K562 (cell line): ENCODE results near the gene RNF187. TPM values are rescaled to one million over a fixed set of nuclear protein-coding genes. Genes with fewer than 3 reads are reported as not detected.
A peak's percentile ranks its signal among the peaks of the same experiment; 100 is the strongest.

Source experiments
- ARID1B ChIP-seq: fragments of 450-650 bp; IDR thresholded peaks from 2 replicates; pipeline ENCODE4 v1.6.1; 2016; ENCODE audit warnings: antibody characterized with exemption, mild to moderate bottlenecking, inconsistent platforms
- CCAR2 ChIP-seq: fragments of 200-400 bp; formaldehyde crosslinking; IDR thresholded peaks from 2 replicates; pipeline ENCODE4 v1.6.1; 2017; ENCODE audit warnings: mild to moderate bottlenecking, low read depth, low read length
- EP300 ChIP-seq: IDR thresholded peaks from 2 replicates; pipeline ENCODE4 v1.6.1; 2012; ENCODE audit warnings: low read length, improper control_type of control experiment
- MBD2 ChIP-seq: sonication (generic); IDR thresholded peaks from 2 replicates; pipeline ENCODE4 v1.6.1; 2016; ENCODE audit warnings: low read depth, borderline replicate concordance
- MEF2A ChIP-seq: IDR thresholded peaks from 2 replicates; pipeline ENCODE4 v1.6.1; 2011; ENCODE audit warnings: low read depth, mild to moderate bottlenecking, low read length, moderate library complexity; ENCODE audit not compliant: control insufficient read depth
- RBM22 ChIP-seq: fragments of 200-400 bp; formaldehyde crosslinking; IDR thresholded peaks from 2 replicates; pipeline ENCODE4 v1.6.1; 2018; ENCODE audit warnings: low read length, low read depth; ENCODE audit not compliant: poor library complexity, severe bottlenecking
- RUNX1 ChIP-seq: sonication (generic); IDR thresholded peaks from 2 replicates; pipeline ENCODE4 v1.6.1; 2016; ENCODE audit warnings: antibody characterized with exemption, low read depth
- SNIP1 ChIP-seq: fragments of 450-650 bp; IDR thresholded peaks from 2 replicates; pipeline ENCODE4 v1.7.1; 2017; ENCODE audit warnings: low read depth, mild to moderate bottlenecking
- SREBF2 ChIP-seq: sonication (generic); formaldehyde crosslinking; IDR thresholded peaks from 2 replicates; pipeline ENCODE4 v1.4.0; 2020; ENCODE audit warnings: mild to moderate bottlenecking, missing genetic modification reagents
- TAF9B ChIP-seq: fragments of 450-650 bp; IDR thresholded peaks from 2 replicates; pipeline ENCODE4 v1.6.1; 2018; ENCODE audit warnings: mild to moderate bottlenecking; ENCODE audit not compliant: partially characterized antibody
- ZFP1 ChIP-seq: fragments of 450-650 bp; formaldehyde crosslinking; IDR thresholded peaks from 2 replicates; pipeline ENCODE4 v1.4.0; 2020; ENCODE audit warnings: mild to moderate bottlenecking, mixed read lengths
- ZNF212 ChIP-seq: fragments of 450-650 bp; formaldehyde crosslinking; IDR thresholded peaks from 2 replicates; pipeline ENCODE4 v1.4.0; 2020; ENCODE audit warnings: mild to moderate bottlenecking
- ZNF551 ChIP-seq: fragments of 250-450 bp; sonication (Bioruptor Pico); IDR thresholded peaks from 2 replicates; pipeline ENCODE4 v1.5.0; 2021; ENCODE audit warnings: mild to moderate bottlenecking, moderate library complexity
- ZNF589 ChIP-seq: fragments of 200-800 bp; sonication (Bioruptor generic); IDR thresholded peaks from 2 replicates; pipeline ENCODE4 v1.6.1; 2016; ENCODE audit warnings: low read depth, missing genetic modification characterization, missing compliant biosample characterization
- ZNF644 ChIP-seq: fragments of 200-800 bp; sonication (Bioruptor generic); IDR thresholded peaks from 2 replicates; pipeline ENCODE4 v1.6.1; 2016; ENCODE audit warnings: low read depth, missing genetic modification characterization, missing compliant biosample characterization
- polyA plus RNA-seq, 8 experiments: library from polyadenylated mRNA; depleted of rRNA in 4 of 8; stranded (reverse) in 5 of 8; unstranded in 3 of 8; fragments of >200 nt; fragmentation: Nextera tagmentation in 2 of 8; fragmentation: Illumina TruSeq in 1 of 8; extraction: Ambion mirVana in 2 of 8; extraction: Trizol in 1 of 8; gene quantifications; 2 replicates each; pipeline versions ENCODE4 v1.2.1 to v1.2.3, GENCODE V29; 2011 to 2014; ENCODE audit warnings: inconsistent platforms in 1 of 8, missing spikeins in 1 of 8
- total RNA-seq, 7 experiments: library from RNA; depleted of rRNA in 6 of 7; stranded (reverse); fragments of >200 nt in 6 of 7; fragmentation: Illumina TruSeq in 2 of 7; extraction: Trizol in 2 of 7; gene quantifications; 2 replicates each; pipeline versions ENCODE4 v1.2.1 to v1.2.3, GENCODE V29; 2011 to 2021; ENCODE audit warnings: low replicate concordance in 1 of 7
- TF ChIP-seq, protein P1 (sequence below): fragments of 250-450 bp; sonication (Bioruptor Pico); IDR thresholded peaks from 2 replicates; pipeline ENCODE4 v1.8.0; 2021; ENCODE audit warnings: moderate library complexity, mild to moderate bottlenecking, inconsistent platforms
- TF ChIP-seq, protein P2 (sequence below): IDR thresholded peaks from 2 replicates; pipeline ENCODE4 v1.6.1; 2012; ENCODE audit warnings: low read depth, low read length, improper control_type of control experiment, borderline replicate concordance
- TF ChIP-seq, protein P3 (sequence below): fragments of 250-450 bp; sonication (Bioruptor Pico); IDR thresholded peaks from 2 replicates; pipeline ENCODE4 v1.5.0; 2021; ENCODE audit warnings: mild to moderate bottlenecking, moderate library complexity
- TF ChIP-seq, protein P4 (sequence below): IDR thresholded peaks from 2 replicates; pipeline ENCODE4 v1.6.1; 2014; ENCODE audit warnings: antibody characterized with exemption

RNF187 gene
- total and polyA plus RNA-seq, 9 of the 15 experiments (the other 6 are each of a cell fraction or from before 2014, with no cell fraction given), result 2.3 to 119 (median 41.9) TPM

DNA sequence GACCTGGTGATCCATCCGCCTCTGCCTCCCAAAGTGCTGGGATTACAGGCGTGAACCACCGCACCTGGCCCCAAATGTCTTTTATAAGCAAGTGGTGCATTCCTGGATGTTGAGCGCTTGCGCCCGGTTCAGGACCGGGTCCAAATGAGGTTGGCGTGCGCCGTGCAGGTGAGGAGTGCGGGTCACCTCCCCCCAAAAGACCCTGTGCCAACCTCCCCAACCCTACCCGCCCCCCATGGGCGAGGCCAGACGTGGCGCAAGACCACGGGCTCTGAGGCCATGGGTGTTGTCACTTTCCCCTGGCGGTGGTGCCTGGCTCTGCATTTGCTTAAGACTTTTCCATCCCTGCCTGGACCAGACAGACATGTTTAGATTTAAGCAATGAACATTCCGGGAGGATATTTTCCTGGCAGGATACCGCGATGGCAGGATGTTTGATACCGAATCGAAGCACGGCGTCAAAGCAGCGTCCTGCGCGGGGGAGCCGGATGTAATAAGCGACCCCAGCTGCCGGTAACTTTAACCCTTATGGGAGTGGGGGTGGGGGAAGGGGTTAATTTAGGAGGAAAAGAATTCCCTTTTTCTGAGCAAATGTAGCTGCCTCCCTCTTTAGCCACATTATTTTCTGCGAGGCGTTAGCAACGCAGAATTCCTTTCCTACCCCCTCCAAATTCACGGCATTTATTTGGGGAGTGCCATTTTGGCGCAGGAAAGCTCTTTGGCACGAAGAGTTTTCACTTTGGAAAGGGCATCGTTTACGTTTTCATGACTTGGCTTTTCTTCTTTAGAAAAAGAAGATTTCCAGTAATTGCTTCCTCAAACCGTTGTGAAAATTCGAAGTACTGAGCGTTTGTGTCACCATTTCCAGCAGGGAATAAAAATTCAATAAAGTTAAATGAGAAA lies 27.8 kb upstream of the RNF187 start (continued):
- TF ChIP-seq, protein P1, sequence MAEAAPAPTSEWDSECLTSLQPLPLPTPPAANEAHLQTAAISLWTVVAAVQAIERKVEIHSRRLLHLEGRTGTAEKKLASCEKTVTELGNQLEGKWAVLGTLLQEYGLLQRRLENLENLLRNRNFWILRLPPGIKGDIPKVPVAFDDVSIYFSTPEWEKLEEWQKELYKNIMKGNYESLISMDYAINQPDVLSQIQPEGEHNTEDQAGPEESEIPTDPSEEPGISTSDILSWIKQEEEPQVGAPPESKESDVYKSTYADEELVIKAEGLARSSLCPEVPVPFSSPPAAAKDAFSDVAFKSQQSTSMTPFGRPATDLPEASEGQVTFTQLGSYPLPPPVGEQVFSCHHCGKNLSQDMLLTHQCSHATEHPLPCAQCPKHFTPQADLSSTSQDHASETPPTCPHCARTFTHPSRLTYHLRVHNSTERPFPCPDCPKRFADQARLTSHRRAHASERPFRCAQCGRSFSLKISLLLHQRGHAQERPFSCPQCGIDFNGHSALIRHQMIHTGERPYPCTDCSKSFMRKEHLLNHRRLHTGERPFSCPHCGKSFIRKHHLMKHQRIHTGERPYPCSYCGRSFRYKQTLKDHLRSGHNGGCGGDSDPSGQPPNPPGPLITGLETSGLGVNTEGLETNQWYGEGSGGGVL, result no peak
- no peak for TF ChIP-seq CCAR2
- TF ChIP-seq RBM22, result peak; percentile 78
- TF ChIP-seq, protein P2, sequence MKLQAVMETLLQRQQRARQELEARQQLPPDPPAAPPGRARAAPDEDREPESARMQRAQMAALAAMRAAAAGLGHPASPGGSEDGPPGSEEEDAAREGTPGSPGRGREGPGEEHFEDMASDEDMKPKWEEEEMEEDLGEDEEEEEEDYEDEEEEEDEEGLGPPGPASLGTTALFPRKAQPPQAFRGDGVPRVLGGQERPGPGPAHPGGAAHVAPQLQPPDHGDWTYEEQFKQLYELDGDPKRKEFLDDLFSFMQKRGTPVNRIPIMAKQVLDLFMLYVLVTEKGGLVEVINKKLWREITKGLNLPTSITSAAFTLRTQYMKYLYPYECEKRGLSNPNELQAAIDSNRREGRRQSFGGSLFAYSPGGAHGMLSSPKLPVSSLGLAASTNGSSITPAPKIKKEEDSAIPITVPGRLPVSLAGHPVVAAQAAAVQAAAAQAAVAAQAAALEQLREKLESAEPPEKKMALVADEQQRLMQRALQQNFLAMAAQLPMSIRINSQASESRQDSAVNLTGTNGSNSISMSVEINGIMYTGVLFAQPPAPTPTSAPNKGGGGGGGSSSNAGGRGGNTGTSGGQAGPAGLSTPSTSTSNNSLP, result no peak
- no peak for TF ChIP-seq ZNF644 (tag)
- TF ChIP-seq TAF9B, result no peak
- TF ChIP-seq, protein P3, sequence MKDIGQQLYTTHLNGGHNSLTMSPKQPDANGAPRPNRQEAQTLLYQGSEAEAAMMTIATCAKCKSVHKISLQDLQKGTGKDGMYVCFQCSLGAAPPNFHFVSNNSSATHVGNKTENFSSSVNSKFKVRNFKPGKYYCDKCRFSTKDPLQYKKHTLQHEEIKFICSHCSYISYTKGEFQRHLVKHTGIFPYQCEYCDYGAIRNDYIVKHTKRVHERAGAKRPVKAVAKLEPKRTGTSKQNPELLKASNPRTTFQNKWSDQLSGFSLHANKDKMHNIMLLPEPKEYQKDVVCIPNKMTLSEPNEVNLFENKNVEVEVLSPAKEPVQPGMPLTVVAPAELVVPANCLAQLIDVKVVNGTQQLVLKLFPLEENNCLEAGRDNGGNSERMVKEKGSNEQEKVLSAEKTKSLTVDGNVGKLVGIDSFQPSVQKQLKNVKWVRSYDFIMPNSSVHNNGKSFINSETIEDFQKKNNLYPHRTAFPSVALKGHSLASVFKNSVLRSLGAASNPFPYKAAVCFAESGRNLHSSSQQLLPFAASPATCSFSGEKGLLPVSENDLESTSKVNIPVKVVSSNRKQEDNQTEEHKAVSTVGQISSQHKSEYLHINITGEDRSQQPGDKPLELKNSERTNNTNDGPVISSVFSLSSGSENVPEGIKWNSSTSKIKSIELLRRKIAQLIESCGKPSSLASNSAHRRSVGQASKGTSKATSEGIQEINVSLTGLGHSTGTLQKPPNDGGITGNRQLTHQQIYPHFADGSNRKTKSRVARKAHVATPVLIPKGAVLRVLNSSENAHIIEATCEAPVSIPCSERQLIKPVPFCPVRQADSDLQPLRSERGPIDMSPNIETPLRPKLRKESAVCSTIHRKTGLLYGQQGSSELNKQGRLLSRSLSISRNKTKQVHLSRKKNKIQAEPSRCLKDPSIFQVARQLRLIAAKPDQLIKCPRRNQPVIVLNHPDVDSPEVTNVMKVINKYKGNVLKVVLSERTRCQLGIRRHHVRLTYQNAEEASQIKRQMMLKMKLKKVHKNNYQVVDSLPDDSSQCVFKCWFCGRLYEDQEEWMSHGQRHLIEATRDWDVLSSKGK, result no peak
- no peak for TF ChIP-seq ZNF589
- TF ChIP-seq SREBF2 (CRISPR knock-in tag), result no peak
- TF ChIP-seq, protein P4, sequence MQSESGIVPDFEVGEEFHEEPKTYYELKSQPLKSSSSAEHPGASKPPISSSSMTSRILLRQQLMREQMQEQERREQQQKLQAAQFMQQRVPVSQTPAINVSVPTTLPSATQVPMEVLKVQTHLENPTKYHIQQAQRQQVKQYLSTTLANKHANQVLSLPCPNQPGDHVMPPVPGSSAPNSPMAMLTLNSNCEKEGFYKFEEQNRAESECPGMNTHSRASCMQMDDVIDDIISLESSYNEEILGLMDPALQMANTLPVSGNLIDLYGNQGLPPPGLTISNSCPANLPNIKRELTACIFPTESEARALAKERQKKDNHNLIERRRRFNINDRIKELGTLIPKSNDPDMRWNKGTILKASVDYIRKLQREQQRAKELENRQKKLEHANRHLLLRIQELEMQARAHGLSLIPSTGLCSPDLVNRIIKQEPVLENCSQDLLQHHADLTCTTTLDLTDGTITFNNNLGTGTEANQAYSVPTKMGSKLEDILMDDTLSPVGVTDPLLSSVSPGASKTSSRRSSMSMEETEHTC, result no peak
- no peak for TF ChIP-seq ZNF551 (CRISPR knock-in tag)
- TF ChIP-seq RUNX1, result no peak
- no peak for TF ChIP-seq MEF2A
- TF ChIP-seq ARID1B, result peak; percentile 4; the same call in 1 of the 2 replicates
- TF ChIP-seq ZFP1 (CRISPR knock-in tag), result no peak
- TF ChIP-seq SNIP1, result no peak
- TF ChIP-seq EP300, result no peak; the same call in 1 of the 2 replicates
- no peak for TF ChIP-seq MBD2
- no peak for TF ChIP-seq ZNF212
